ENCODE data around the gene FMNL2.

FMNL2 gene

DNA sequence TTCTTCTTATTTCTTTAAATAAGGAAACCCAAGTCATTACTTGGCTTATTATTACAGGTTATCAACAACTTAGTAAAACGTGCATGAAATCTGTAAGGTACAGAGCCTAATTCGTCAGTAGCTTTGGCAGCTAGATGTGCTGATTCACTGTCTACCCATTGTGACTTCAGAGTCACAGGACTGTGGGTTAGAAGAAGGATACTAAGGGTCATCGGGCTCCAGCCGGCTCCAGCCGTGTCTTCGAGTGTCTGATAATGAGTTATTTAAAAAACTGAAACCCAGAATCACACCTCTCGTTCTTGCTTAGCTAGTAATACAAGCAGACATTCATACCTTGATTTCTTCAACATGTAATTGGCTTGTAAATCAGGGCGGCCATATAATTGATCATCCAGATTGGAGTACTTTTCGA is 170.5 kb downstream of the FMNL2 start:
- Histone ChIP-seq H3K79me2 (ENCODE audit: low read length) (no peaks in the 10 kb centered on the region), H3K9ac (ENCODE audit: low read length) (no peak overlapping the region), H3K9me2 (replicated peaks; ENCODE audit: insufficient read depth, low read length) (no peaks in the 10 kb centered on the region), H3K4me3 (ENCODE audit: low read length) (no peak overlapping the region), H3K27me3 (replicated peaks; ENCODE audit: insufficient read depth, low read length) (no peaks in the 10 kb centered on the region), H3K4me2 (ENCODE audit: low read depth, low read length) (no peak overlapping the region), H3K4me1 (ENCODE audit: low read length) (peaks cover 15% of the 10 kb centered on the region), H3F3A (ENCODE audit: insufficient read depth, low read length) (peaks cover 11% of the 10 kb centered on the region), H2AFZ (ENCODE audit: low read length) (no peak overlapping the region), H3K9me3 (replicated peaks; ENCODE audit: insufficient read depth, low read length) (no peaks in the 10 kb centered on the region), H3K27ac (ENCODE audit: low read length) (no peak overlapping the region), H3K36me3 (replicated peaks; ENCODE audit: insufficient read depth, low read length) (no peaks in the 10 kb centered on the region), H4K20me1 (ENCODE audit: insufficient read depth, low read length) (no peaks in the 10 kb centered on the region)
- DNase-seq: no peak
- TF ChIP-seq EZH2phosphoT487 (IDR thresholded peaks at IDR 0.05; ENCODE audit: low read length) (no peak), EZH2 (optimal IDR thresholded peaks at IDR 0.05; ENCODE audit: low read depth, low read length) (no peak)
- TF ChIP-seq, protein P1, sequence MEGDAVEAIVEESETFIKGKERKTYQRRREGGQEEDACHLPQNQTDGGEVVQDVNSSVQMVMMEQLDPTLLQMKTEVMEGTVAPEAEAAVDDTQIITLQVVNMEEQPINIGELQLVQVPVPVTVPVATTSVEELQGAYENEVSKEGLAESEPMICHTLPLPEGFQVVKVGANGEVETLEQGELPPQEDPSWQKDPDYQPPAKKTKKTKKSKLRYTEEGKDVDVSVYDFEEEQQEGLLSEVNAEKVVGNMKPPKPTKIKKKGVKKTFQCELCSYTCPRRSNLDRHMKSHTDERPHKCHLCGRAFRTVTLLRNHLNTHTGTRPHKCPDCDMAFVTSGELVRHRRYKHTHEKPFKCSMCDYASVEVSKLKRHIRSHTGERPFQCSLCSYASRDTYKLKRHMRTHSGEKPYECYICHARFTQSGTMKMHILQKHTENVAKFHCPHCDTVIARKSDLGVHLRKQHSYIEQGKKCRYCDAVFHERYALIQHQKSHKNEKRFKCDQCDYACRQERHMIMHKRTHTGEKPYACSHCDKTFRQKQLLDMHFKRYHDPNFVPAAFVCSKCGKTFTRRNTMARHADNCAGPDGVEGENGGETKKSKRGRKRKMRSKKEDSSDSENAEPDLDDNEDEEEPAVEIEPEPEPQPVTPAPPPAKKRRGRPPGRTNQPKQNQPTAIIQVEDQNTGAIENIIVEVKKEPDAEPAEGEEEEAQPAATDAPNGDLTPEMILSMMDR (IDR thresholded peaks at IDR 0.05; ENCODE audit: low read length): no peak

DNA sequence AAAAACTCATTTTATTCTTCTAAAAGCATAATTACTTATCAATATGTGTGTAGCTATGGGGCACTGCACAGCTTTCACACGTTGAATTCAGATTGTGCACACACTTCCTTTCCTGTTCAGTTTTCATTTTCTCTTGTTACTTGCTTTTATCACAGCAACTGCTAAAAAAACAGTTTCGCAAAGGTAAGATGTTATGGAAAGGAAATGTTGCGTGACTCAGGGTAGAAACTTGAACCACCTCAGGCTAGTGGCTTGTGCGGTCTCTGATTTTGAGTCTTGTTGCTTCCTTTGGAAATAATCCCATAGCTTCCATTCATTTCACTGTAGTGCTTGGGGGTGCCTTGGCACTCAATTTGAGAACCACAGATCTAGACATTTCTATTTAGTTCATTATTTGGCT is 171.9 kb downstream of the FMNL2 start:
- peak overlapping the region; percentile 19; the same call in 1 of the 2 replicates for H3K4me3 ChIP-seq (ENCODE audit: low read length)
- DNase-seq: peak; percentile 79
- peaks cover 11% of the 10 kb centered on the region for H3F3A ChIP-seq (ENCODE audit: insufficient read depth, low read length)
- peak overlapping the region; percentile 30 for H3K4me2 ChIP-seq (ENCODE audit: low read depth, low read length)
- no peaks in the 10 kb centered on the region for H3K79me2 ChIP-seq (ENCODE audit: low read length)
- no peaks in the 10 kb centered on the region for H3K27me3 ChIP-seq (replicated peaks; ENCODE audit: insufficient read depth, low read length)
- H2AFZ ChIP-seq (ENCODE audit: low read length): 0 out of 2 replicates have a peak overlapping the region, but pooled peaks have one; percentile 1
- no peaks in the 10 kb centered on the region for H3K9me2 ChIP-seq (replicated peaks; ENCODE audit: insufficient read depth, low read length)
- H3K4me1 ChIP-seq (ENCODE audit: low read length): peaks cover 15% of the 10 kb centered on the region
- TF ChIP-seq, protein P1 (IDR thresholded peaks at IDR 0.05; ENCODE audit: low read length): no peak
- no peak for TF ChIP-seq EZH2phosphoT487 (IDR thresholded peaks at IDR 0.05; ENCODE audit: low read length)
- no peak for TF ChIP-seq EZH2 (optimal IDR thresholded peaks at IDR 0.05; ENCODE audit: low read depth, low read length)
- H3K36me3 ChIP-seq (replicated peaks; ENCODE audit: insufficient read depth, low read length): no peaks in the 10 kb centered on the region
- no peak overlapping the region for H3K9ac ChIP-seq (ENCODE audit: low read length)
- H4K20me1 ChIP-seq (ENCODE audit: insufficient read depth, low read length): no peaks in the 10 kb centered on the region
- peak overlapping the region; percentile 37; the same call in 1 of the 2 replicates for H3K27ac ChIP-seq (ENCODE audit: low read length)
- no peaks in the 10 kb centered on the region for H3K9me3 ChIP-seq (replicated peaks; ENCODE audit: insufficient read depth, low read length)

DNA sequence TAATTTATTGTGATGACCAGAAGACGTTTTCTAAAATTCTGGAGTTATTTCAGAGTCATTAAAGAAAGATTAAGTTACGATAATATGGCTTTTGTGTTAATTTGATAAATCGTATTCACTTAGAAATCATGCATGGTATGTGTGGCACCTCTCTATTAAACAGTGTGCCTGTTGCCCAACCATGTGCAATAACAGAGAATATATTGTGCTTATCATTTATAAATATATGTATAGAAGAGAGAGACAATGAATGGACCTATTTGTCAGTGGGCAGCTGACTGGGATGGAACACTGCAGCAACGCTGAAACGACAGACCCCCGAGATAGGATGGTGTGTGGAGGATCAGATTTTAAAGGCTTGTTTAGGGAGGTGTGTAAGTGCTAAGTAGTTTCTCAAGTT is 172.9 kb downstream of the FMNL2 start:
- Histone ChIP-seq H3K9ac (ENCODE audit: low read length) (no peak overlapping the region), H3K4me2 (ENCODE audit: low read depth, low read length) (no peak overlapping the region), H3K4me3 (ENCODE audit: low read length) (no peak overlapping the region), H2AFZ (ENCODE audit: low read length) (no peak overlapping the region), H3F3A (ENCODE audit: insufficient read depth, low read length) (peaks cover 11% of the 10 kb centered on the region), H3K9me2 (replicated peaks; ENCODE audit: insufficient read depth, low read length) (no peaks in the 10 kb centered on the region), H3K27ac (ENCODE audit: low read length) (no peak overlapping the region), H3K9me3 (replicated peaks; ENCODE audit: insufficient read depth, low read length) (no peaks in the 10 kb centered on the region), H3K79me2 (ENCODE audit: low read length) (no peaks in the 10 kb centered on the region), H4K20me1 (ENCODE audit: insufficient read depth, low read length) (no peaks in the 10 kb centered on the region), H3K27me3 (replicated peaks; ENCODE audit: insufficient read depth, low read length) (no peaks in the 10 kb centered on the region), H3K4me1 (ENCODE audit: low read length) (peaks cover 15% of the 10 kb centered on the region), H3K36me3 (replicated peaks; ENCODE audit: insufficient read depth, low read length) (no peaks in the 10 kb centered on the region)
- TF ChIP-seq, protein P1 (IDR thresholded peaks at IDR 0.05; ENCODE audit: low read length): no peak
- TF ChIP-seq EZH2phosphoT487 (IDR thresholded peaks at IDR 0.05; ENCODE audit: low read length): no peak
- TF ChIP-seq EZH2 (optimal IDR thresholded peaks at IDR 0.05; ENCODE audit: low read depth, low read length): no peak
- no peak for DNase-seq

Measured in MM.1S (cell line).